Mucosa of descending colon (tissue), 3 donors: ENCODE data around the gene TNFRSF6B. TPM values are rescaled to one million over a fixed set of nuclear protein-coding genes. Genes with fewer than 3 reads are reported as not detected.

Source experiments
- ATAC-seq: fragments of 200-7000 bp; cut with Tn5 transposase; one replicate; pipeline ENCODE4 v1.9.1; 2020; ENCODE audit warnings: mild to moderate bottlenecking, moderate library complexity
- DNase-seq, 3 donors: peaks; one replicate each; pipeline ENCODE4 v3.0.0-alpha.2; 2020
- H3K36me3 ChIP-seq: fragments of 200-600 bp; one replicate; pipeline ENCODE4 v1.8.0; 2021; ENCODE audit warnings: low read depth, mild to moderate bottlenecking
- H3K4me1 ChIP-seq: fragments of 200-600 bp; one replicate; pipeline ENCODE4 v1.8.0; 2021; ENCODE audit warnings: low read depth, mild to moderate bottlenecking
- H3K4me3 ChIP-seq: fragments of 200-600 bp; one replicate; pipeline ENCODE4 v1.8.0; 2021; ENCODE audit warnings: mild to moderate bottlenecking
- H3K9me3 ChIP-seq: fragments of 200-600 bp; one replicate; pipeline ENCODE4 v1.8.0; 2021; ENCODE audit warnings: mild to moderate bottlenecking
- intact Hi-C, 2 donors: fragments of 100-400 bp; cut with DNase I in 1 of 2; cut with micrococcal nuclease in 1 of 2; formaldehyde crosslinking; loops; one replicate each; pipeline versions ENCODE4 v1.11.0 to v1.11.1; 2022; cut with DNase I, micrococcal nuclease
- total RNA-seq, 3 donors: library from RNA; stranded (reverse); fragmentation: NEBNext Ultra II Directional in 2 of 3; extraction: Animal tissue kit (Norgen Biotek cat#: 25700) in 2 of 3; gene quantifications; one replicate each; pipeline versions ENCODE4 v1.2.1 to v1.2.4, GENCODE V29; 2021 to 2023
- TF ChIP-seq, protein P1 (sequence below): fragments of 200-600 bp; IDR thresholded peaks from one replicate; pipeline ENCODE4 v1.8.0; 2022; ENCODE audit warnings: antibody characterized with exemption, mild to moderate bottlenecking
- donor health status: DM: no; HTN: no; CAD: no; lungs with moderate emphysema.
- donor health status: DM: no; HTN: no; CAD: no.
- donor health status: DM: no; HTN: yes; CAD: no.

The TNFRSF6B gene
- total RNA-seq, 3 donors from 2014 or later = 19.7 TPM; not detected in 2

DNA sequence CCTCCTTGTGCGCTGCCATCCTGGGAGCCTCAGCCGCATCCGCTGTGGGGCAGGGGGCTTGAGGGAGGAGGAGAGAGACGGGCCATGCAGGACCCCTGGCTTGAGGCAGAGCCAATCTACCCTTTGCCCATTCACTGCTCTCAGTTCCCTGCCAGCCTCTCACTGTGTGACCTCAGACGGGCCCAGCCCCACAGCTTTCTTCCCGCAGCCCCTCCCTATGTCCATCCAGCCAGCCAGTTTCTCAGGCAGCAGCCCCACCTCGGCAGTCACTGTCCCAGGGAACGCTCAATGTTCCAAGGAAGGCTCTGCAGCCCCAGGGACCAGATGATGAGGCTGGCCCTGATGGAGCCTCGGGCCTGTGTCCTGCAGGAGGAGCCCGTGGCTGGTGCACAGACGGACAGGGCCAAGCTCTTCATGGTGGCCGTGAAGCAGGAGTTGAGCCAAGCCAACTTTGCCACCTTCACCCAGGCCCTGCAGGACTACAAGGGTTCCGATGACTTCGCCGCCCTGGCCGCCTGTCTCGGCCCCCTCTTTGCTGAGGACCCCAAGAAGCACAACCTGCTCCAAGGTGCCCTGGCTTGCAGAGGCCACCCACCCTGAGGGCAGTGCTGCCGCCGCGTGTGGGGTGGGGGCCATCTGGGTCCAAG is 3.9 kb upstream of the TNFRSF6B start:
- Histone ChIP-seq H3K4me1 (peaks cover 53% of the 10 kb centered on the region), H3K9me3 (no peaks in the 10 kb centered on the region), H3K4me3 (no peak overlapping the region), H3K36me3 (no peaks in the 10 kb centered on the region)
- DNase-seq (peak in 2 of 3 donors; percentile 57 to 67), ATAC-seq (peak; percentile 11)
- TF ChIP-seq, protein P1, sequence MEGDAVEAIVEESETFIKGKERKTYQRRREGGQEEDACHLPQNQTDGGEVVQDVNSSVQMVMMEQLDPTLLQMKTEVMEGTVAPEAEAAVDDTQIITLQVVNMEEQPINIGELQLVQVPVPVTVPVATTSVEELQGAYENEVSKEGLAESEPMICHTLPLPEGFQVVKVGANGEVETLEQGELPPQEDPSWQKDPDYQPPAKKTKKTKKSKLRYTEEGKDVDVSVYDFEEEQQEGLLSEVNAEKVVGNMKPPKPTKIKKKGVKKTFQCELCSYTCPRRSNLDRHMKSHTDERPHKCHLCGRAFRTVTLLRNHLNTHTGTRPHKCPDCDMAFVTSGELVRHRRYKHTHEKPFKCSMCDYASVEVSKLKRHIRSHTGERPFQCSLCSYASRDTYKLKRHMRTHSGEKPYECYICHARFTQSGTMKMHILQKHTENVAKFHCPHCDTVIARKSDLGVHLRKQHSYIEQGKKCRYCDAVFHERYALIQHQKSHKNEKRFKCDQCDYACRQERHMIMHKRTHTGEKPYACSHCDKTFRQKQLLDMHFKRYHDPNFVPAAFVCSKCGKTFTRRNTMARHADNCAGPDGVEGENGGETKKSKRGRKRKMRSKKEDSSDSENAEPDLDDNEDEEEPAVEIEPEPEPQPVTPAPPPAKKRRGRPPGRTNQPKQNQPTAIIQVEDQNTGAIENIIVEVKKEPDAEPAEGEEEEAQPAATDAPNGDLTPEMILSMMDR = no peak
- intact Hi-C loops = no loop called here

- ATAC-seq (no peak), DNase-seq (peak in 1 of 3 donors; percentile 49)
- H3K4me3 ChIP-seq = no peak overlapping the region
- H3K4me1 ChIP-seq = peaks cover 57% of the 10 kb centered on the region
- intact Hi-C loops = no loop called here
- no peaks in the 10 kb centered on the region for H3K36me3 ChIP-seq
- H3K9me3 ChIP-seq = no peaks in the 10 kb centered on the region
- TF ChIP-seq, protein P1 = no peak
These were observed 3.2 kb upstream of the TNFRSF6B start for GRCh38 chr20:63693083-63693732.

DNA sequence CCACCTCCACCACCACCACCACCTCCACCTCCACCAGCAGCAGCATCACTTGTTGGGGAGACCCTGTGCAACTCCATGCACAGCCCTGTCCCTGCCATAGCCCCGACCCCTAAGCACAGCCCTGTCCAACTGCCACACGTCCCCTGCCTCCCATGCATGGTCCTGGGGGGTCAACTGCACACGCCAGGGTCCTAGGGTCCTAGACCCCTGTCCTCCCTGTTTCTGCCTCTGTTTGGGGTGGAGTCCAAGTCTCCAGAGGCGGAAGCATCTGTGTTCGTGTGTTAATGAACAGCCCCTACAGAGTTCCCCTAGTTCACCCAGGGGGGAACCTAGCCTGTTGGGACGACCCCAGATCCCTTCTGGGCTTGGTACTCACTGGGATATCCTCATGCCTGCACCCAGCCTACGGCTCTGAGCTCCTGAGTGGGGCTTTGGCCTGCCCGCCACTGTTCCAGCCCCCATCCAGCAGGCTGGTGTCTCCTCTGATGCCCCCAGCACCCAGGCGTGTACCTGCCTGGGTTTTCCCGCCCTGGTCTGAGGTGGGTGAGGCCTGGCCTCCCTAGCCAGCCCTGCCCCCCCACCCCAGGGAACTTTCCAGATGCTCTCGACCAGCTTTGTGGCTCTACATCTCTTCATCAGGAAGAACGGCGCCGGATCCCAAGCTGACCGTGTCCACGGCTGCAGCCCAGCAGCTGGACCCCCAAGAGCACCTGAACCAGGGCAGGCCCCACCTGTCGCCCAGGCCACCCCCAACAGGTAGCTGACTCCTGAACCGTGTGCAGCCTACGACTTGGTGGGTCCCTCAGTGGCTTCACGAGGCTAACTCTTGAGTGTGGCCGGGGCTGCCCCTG is 2.5 kb upstream of the TNFRSF6B start:
- Histone ChIP-seq H3K36me3 (no peaks in the 10 kb centered on the region), H3K4me1 (peaks cover 63% of the 10 kb centered on the region), H3K4me3 (no peak overlapping the region), H3K9me3 (no peaks in the 10 kb centered on the region)
- no peak for ATAC-seq
- intact Hi-C loops = no loop called here
- peak in 1 of 3 donors; percentile 40 for DNase-seq
- TF ChIP-seq, protein P1 = no peak

DNA sequence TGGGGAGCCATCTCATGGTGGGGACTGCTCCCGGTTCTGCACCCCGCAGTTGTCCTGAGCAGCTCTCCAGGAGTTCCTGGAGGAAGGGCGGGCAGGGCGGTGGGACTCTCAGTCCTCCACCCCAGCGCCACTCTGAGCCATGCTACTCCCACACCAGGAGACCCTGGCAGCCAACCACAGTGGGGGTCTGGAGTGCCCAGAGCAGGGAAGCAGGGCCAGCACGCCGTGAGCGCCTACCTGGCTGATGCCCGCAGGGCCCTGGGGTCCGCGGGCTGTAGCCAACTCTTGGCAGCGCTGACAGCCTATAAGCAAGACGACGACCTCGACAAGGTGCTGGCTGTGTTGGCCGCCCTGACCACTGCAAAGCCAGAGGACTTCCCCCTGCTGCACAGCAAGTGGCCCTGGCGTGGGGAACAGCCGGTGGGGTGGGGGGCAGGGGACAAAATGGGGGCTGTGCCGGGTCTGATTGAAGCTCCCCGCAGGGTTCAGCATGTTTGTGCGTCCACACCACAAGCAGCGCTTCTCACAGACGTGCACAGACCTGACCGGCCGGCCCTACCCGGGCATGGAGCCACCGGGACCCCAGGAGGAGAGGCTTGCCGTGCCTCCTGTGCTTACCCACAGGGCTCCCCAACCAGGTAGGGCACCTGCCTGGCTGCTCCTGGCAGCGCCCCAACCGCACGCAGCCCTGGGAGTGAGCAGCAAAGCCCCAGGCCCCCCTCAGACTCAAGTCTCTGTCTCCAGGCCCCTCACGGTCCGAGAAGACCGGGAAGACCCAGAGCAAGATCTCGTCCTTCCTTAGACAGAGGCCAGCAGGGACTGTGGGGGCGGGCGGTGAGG is 1.6 kb upstream of the TNFRSF6B start:
- no peak for ATAC-seq
- Histone ChIP-seq H3K4me1 (peaks cover 61% of the 10 kb centered on the region), H3K36me3 (no peaks in the 10 kb centered on the region), H3K9me3 (no peaks in the 10 kb centered on the region), H3K4me3 (no peak overlapping the region)
- intact Hi-C loops = no loop called here
- TF ChIP-seq, protein P1 = no peak
- DNase-seq = peak in 1 of 3 donors; percentile 51
